OCI-LY1 (cell line): Measurements from ENCODE around the gene EYS.

Experiments
- H2AFZ ChIP-seq: fragments of 200-600 bp; sonication (generic), shearing (Covaris generic); 2 replicates; pipeline ENCODE4 v1.6.0; 2014; ENCODE audit warnings: antibody characterized with exemption, mild to moderate bottlenecking, low read length
- H3F3A ChIP-seq: fragments of 200-600 bp; sonication (generic), shearing (Covaris generic); 2 replicates; pipeline ENCODE4 v1.6.0; 2014; ENCODE audit warnings: mild to moderate bottlenecking, antibody characterized with exemption, low read length, moderate library complexity; ENCODE audit not compliant: insufficient read depth
- H3K27ac ChIP-seq: fragments of 200-600 bp; sonication (generic); 2 replicates; pipeline ENCODE4 v1.5.1; 2014; ENCODE audit warnings: low read length, mixed run types, mild to moderate bottlenecking, low read depth; ENCODE audit not compliant: poor library complexity, severe bottlenecking
- H3K27me3 ChIP-seq: fragments of 200-600 bp; sonication (generic); 2 replicates; pipeline ENCODE4 v1.6.0; 2014; ENCODE audit warnings: antibody characterized with exemption, mild to moderate bottlenecking, low read length, moderate library complexity; ENCODE audit not compliant: insufficient read depth
- H3K36me3 ChIP-seq: fragments of 200-600 bp; sonication (generic); 2 replicates; pipeline ENCODE4 v1.6.1; 2014; ENCODE audit warnings: mild to moderate bottlenecking, antibody characterized with exemption, low read length, moderate library complexity, mixed read lengths; ENCODE audit not compliant: insufficient read depth
- H3K4me1 ChIP-seq: fragments of 200-600 bp; sonication (generic); 2 replicates; pipeline ENCODE4 v1.5.1; 2014; ENCODE audit warnings: mild to moderate bottlenecking, low read length, moderate library complexity; ENCODE audit not compliant: insufficient read depth, severe bottlenecking
- H3K4me2 ChIP-seq: fragments of 200-600 bp; sonication (generic), shearing (Covaris generic); 2 replicates; pipeline ENCODE4 v1.6.1; 2014; ENCODE audit warnings: low read length
- H3K4me3 ChIP-seq: fragments of 200-600 bp; sonication (generic); 2 replicates; pipeline ENCODE4 v1.5.1; 2014; ENCODE audit warnings: low read length, low read depth, mild to moderate bottlenecking, mixed read lengths; ENCODE audit not compliant: poor library complexity, severe bottlenecking
- H3K79me2 ChIP-seq: fragments of 200-600 bp; shearing (Covaris generic); 2 replicates; pipeline ENCODE4 v1.6.1; 2016; ENCODE audit warnings: mixed run types, low read length, mixed read lengths; ENCODE audit not compliant: insufficient read depth
- H3K9ac ChIP-seq: fragments of 200-600 bp; sonication (generic), shearing (Covaris generic); 2 replicates; pipeline ENCODE4 v1.6.1; 2014; ENCODE audit warnings: mild to moderate bottlenecking, low read length, mixed read lengths
- H3K9me2 ChIP-seq: fragments of 200-600 bp; sonication (generic), shearing (Covaris generic); 2 replicates; pipeline ENCODE4 v1.6.1; 2014; ENCODE audit warnings: low read depth, mild to moderate bottlenecking, low read length, mixed read lengths
- H3K9me3 ChIP-seq: fragments of 200-600 bp; shearing (Covaris generic); 2 replicates; pipeline ENCODE4 v1.6.1; 2014; ENCODE audit warnings: low read length, mixed read lengths
- H4K20me1 ChIP-seq: fragments of 200-600 bp; sonication (generic), shearing (Covaris generic); 2 replicates; pipeline ENCODE4 v1.6.0; 2016; ENCODE audit warnings: mild to moderate bottlenecking, low read length; ENCODE audit not compliant: insufficient read depth
- EZH2 ChIP-seq: fragments of 200-600 bp; sonication (generic), shearing (Covaris generic); IDR thresholded peaks from 2 replicates; pipeline ENCODE4 v1.8.0; 2017; ENCODE audit warnings: borderline replicate concordance, mixed run types, mild to moderate bottlenecking, antibody characterized with exemption, low read length, moderate library complexity, mixed read lengths
- TF ChIP-seq, protein P1 (sequence below): fragments of 200-600 bp; sonication (generic), shearing (Covaris generic); IDR thresholded peaks from 2 replicates; pipeline ENCODE4 v1.5.1; 2017; ENCODE audit warnings: mild to moderate bottlenecking, antibody characterized with exemption, low read length, moderate library complexity, mixed read lengths

EYS gene

DNA sequence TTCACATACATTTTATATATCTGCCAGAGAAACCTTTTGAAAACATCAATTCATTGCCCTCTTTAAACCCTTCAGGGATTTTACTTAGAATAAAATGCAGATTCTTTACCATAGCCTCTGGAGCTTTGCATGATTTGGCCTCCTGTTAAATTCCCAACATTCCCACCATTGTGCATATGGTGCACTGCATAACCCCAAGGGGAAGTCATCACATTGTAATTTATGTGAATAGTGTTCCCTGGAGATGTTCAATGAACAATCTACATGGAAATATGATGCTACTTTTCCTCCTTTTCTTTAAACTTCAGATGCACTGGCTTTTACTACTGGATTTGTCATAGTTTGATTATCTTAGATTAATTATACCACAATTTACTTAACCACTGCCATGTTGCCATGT is 1976.7 kb downstream of the EYS start:
- no peak overlapping the region for H3K4me2 ChIP-seq
- H3K27ac ChIP-seq: no peak overlapping the region
- H3K79me2 ChIP-seq: no peaks in the 10 kb centered on the region
- no peaks in the 10 kb centered on the region for H3K9me3 ChIP-seq
- H3K4me3 ChIP-seq: no peak overlapping the region
- no peak overlapping the region for H2AFZ ChIP-seq
- H4K20me1 ChIP-seq: no peaks in the 10 kb centered on the region
- H3F3A ChIP-seq: no peaks in the 10 kb centered on the region
- no peaks in the 10 kb centered on the region for H3K36me3 ChIP-seq
- H3K27me3 ChIP-seq: no peaks in the 10 kb centered on the region
- TF ChIP-seq, protein P1, sequence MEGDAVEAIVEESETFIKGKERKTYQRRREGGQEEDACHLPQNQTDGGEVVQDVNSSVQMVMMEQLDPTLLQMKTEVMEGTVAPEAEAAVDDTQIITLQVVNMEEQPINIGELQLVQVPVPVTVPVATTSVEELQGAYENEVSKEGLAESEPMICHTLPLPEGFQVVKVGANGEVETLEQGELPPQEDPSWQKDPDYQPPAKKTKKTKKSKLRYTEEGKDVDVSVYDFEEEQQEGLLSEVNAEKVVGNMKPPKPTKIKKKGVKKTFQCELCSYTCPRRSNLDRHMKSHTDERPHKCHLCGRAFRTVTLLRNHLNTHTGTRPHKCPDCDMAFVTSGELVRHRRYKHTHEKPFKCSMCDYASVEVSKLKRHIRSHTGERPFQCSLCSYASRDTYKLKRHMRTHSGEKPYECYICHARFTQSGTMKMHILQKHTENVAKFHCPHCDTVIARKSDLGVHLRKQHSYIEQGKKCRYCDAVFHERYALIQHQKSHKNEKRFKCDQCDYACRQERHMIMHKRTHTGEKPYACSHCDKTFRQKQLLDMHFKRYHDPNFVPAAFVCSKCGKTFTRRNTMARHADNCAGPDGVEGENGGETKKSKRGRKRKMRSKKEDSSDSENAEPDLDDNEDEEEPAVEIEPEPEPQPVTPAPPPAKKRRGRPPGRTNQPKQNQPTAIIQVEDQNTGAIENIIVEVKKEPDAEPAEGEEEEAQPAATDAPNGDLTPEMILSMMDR: no peak
- TF ChIP-seq EZH2: no peak
- no peaks in the 10 kb centered on the region for H3K4me1 ChIP-seq
- H3K9me2 ChIP-seq: no peaks in the 10 kb centered on the region
- no peak overlapping the region for H3K9ac ChIP-seq

DNA sequence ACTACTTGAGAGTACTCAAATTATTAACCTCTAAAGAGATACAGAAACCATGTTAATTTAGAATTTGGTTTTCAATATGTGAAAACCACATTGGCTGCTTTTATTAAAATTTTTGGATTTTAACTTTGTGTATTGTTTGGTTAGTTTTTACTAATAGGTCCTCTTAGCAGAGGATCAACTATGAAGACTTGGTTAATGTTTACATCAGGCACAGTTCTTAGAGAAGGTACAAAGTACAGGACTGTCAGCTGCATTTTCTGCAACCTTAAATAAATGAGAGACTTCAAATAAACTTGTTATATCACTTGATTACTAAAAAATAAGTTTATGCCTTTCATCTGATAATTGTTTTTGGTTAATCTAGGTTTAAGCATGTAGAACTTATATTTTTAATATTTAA is 1982.3 kb downstream of the EYS start:
- no peaks in the 10 kb centered on the region for H3K27me3 ChIP-seq
- H3K4me3 ChIP-seq: no peak overlapping the region
- no peak overlapping the region for H3K9ac ChIP-seq
- no peaks in the 10 kb centered on the region for H3K36me3 ChIP-seq
- H3K9me3 ChIP-seq: no peaks in the 10 kb centered on the region
- TF ChIP-seq, protein P1: no peak
- no peak for TF ChIP-seq EZH2
- no peaks in the 10 kb centered on the region for H3K9me2 ChIP-seq
- H3K4me2 ChIP-seq: no peak overlapping the region
- H4K20me1 ChIP-seq: no peaks in the 10 kb centered on the region
- H2AFZ ChIP-seq: no peak overlapping the region
- H3F3A ChIP-seq: no peaks in the 10 kb centered on the region; the same call in 1 of the 2 replicates
- H3K27ac ChIP-seq: no peak overlapping the region
- H3K79me2 ChIP-seq: no peaks in the 10 kb centered on the region
- no peaks in the 10 kb centered on the region for H3K4me1 ChIP-seq

DNA sequence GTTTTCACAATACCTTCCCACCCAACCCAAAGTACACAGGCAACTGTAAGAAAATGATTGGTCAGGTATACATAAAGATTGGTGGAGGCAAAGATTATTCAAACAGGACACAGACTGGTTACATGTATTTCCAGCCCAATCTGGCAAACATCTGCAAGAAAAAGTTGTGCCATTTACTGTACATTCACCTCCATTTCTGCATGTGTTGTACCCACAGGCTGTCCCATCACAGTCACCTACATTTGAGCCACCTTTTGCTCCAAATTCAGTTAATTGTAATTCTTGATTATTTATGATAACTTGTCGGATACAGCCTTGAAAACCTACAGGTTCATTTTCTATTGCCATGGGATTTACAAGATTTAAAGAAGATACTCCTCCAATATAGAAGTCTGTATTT is 1985.8 kb downstream of the EYS start:
- Histone ChIP-seq H4K20me1 (no peaks in the 10 kb centered on the region), H3K9me2 (no peaks in the 10 kb centered on the region), H3K4me3 (no peak overlapping the region), H3K27me3 (no peaks in the 10 kb centered on the region), H3K79me2 (no peaks in the 10 kb centered on the region), H3K27ac (no peak overlapping the region), H3K4me2 (no peak overlapping the region), H3K9me3 (no peaks in the 10 kb centered on the region), H3K9ac (no peak overlapping the region), H3K4me1 (no peaks in the 10 kb centered on the region), H3K36me3 (no peaks in the 10 kb centered on the region), H2AFZ (no peak overlapping the region), H3F3A (no peaks in the 10 kb centered on the region; the same call in 1 of the 2 replicates)
- TF ChIP-seq, protein P1: no peak
- TF ChIP-seq EZH2: no peak
